Stomach (tissue), 9 donors: ENCODE data around the gene CXCL12. TPM values are rescaled to one million over a fixed set of nuclear protein-coding genes. Genes with fewer than 3 reads are reported as not detected.
A peak's percentile ranks its signal among the peaks of the same experiment; 100 is the strongest.

Experiments
- DNase-seq, 2 donors: peaks; one replicate each; pipeline versions ENCODE4 v3.0.0 to v3.0.0-alpha.2; 2013 to 2019
- H3K27ac ChIP-seq, 5 donors: fragments of 200-600 bp in 4 of 5; sonication (generic) in 4 of 5; one replicate each; pipeline ENCODE4 v1.5.1; 2013 to 2019; ENCODE audit warnings: mild to moderate bottlenecking in 1 of 5, moderate library complexity in 1 of 5
- H3K27me3 ChIP-seq, 3 donors: fragments of 200-600 bp; sonication (generic); one replicate each; pipeline ENCODE4 v1.5.1; 2017 to 2019; ENCODE audit warnings: mixed run types in 1 of 3
- H3K36me3 ChIP-seq, 4 donors: fragments of 200-600 bp; sonication (generic); 1 replicate in 3 of 4; 2 replicates in 1 of 4; pipeline ENCODE4 v1.5.1; 2016 to 2019
- H3K4me1 ChIP-seq, 4 donors: fragments of 200-600 bp; sonication (generic); one replicate each; pipeline ENCODE4 v1.5.1; 2016 to 2019
- H3K4me3 ChIP-seq, 4 donors: fragments of 200-600 bp; sonication (generic) in 3 of 4; one replicate each; pipeline ENCODE4 v1.5.1; 2016 to 2019; ENCODE audit warnings: mild to moderate bottlenecking in 1 of 4
- H3K9me3 ChIP-seq, 4 donors: fragments of 200-600 bp; sonication (generic); one replicate each; pipeline ENCODE4 v1.5.1; 2016 to 2019
- EP300 ChIP-seq: sonication (generic); formaldehyde crosslinking; IDR thresholded peaks from one replicate; pipeline ENCODE4 v1.6.1; 2017; ENCODE audit warnings: antibody characterized with exemption
- POLR2A ChIP-seq, 4 donors: fragments of 450-650 bp; IDR thresholded peaks; one replicate each; pipeline ENCODE4 v1.6.1; 2016; ENCODE audit warnings: antibody characterized with exemption in 4 of 4, control low read depth in 2 of 4, mild to moderate bottlenecking in 1 of 4, moderate library complexity in 1 of 4
- POLR2AphosphoS5 ChIP-seq, 3 donors: sonication (generic); formaldehyde crosslinking; IDR thresholded peaks; one replicate each; pipeline ENCODE4 v1.6.1; 2016; ENCODE audit warnings: antibody characterized with exemption in 3 of 3
- WGBS, 5 donors: extraction: QIAGEN DNeasy Blood & Tissue Kit in 3 of 5; methylation state at CpG; one replicate each; pipeline versions ENCODE4 v1.1.5 to v1.1.7; 2013 to 2018; 5-methylcytosine and 5-hydroxymethylcytosine counted together
- intact Hi-C: fragments of 100-400 bp; cut with DNase I; formaldehyde crosslinking; loops from one replicate; pipeline ENCODE4 v1.15.1; 2023; ENCODE audit warnings: low total_unique reads
- polyA plus RNA-seq, 3 donors: library from polyadenylated mRNA; stranded (reverse); fragments of 200-250 nt; gene quantifications; one replicate each; pipeline ENCODE4 v1.2.3, GENCODE V29; 2013
- total RNA-seq, 5 donors: library from RNA; depleted of rRNA; stranded (reverse); fragments of >200 nt; gene quantifications; one replicate each; pipeline versions ENCODE4 v1.1.0 to v1.2.3, GENCODE V29; 2014 to 2016
- TF ChIP-seq, protein P1 (sequence below), 7 experiments: fragments of 450-650 bp in 4 of 7; fragments of 200-600 bp in 3 of 7; sonication (generic) in 3 of 7; IDR thresholded peaks; one replicate each; pipeline ENCODE4 v1.5.1; 2016 to 2019; ENCODE audit warnings: antibody characterized with exemption in 7 of 7, control low read depth in 2 of 7, mild to moderate bottlenecking in 1 of 7
- donor health status: healthy with polysubstance abuse.
- donor health status: Bipolar disorder and iron deficiency.
- donor health status: healthy.

Gene CXCL12
- total and polyA plus RNA-seq, 8 donors = 5.8 to 52.3 (median 12.9) TPM

DNA sequence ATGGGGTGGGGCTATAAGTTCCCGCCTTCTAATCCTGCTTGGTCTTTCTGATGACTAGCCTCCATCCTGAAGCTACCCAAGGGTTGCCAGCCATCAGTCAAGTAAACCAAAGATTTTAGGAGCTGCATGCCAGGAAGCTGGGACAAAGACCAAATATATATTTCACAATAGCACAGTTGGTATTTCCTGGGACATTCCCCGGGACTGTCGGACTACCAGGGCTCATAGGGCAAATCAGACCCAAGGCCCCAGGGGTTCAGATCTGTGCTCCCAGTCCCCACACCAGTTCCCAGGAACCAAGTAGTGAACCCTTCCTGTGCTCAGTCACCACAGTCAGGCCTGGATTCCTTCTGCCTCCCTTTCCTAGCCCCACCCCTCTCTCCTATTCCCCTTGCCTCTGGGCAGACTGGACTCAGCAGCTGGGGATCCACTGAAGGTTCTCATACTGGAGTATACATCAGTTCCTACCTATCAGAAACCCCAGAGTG, 5.7 kb upstream of the CXCL12 start:
- Histone ChIP-seq H3K27ac (no peak overlapping the region), H3K4me1 (peaks cover 0 to 18% (median 8%) of the 10 kb centered on the region in 4 donors), H3K27me3 (peaks cover 0 to 39% (median 13%) of the 10 kb centered on the region in 3 donors), H3K4me3 (no peak overlapping the region), H3K9me3 (no peaks in the 10 kb centered on the region), H3K36me3 (no peaks in the 10 kb centered on the region)
- TF ChIP-seq, protein P1, sequence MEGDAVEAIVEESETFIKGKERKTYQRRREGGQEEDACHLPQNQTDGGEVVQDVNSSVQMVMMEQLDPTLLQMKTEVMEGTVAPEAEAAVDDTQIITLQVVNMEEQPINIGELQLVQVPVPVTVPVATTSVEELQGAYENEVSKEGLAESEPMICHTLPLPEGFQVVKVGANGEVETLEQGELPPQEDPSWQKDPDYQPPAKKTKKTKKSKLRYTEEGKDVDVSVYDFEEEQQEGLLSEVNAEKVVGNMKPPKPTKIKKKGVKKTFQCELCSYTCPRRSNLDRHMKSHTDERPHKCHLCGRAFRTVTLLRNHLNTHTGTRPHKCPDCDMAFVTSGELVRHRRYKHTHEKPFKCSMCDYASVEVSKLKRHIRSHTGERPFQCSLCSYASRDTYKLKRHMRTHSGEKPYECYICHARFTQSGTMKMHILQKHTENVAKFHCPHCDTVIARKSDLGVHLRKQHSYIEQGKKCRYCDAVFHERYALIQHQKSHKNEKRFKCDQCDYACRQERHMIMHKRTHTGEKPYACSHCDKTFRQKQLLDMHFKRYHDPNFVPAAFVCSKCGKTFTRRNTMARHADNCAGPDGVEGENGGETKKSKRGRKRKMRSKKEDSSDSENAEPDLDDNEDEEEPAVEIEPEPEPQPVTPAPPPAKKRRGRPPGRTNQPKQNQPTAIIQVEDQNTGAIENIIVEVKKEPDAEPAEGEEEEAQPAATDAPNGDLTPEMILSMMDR (IDR thresholded peaks at IDR 0.05) = no peak
- no peak for TF ChIP-seq EP300
- WGBS, 5 donors = 83 to 90% (median 88%) methylated on average over 3 of the region's 3 CpGs
- intact Hi-C loops = loop anchor here (10.0 kb wide), 1 partner anchor 464 kb away; no protein-coding TSS in a partner anchor
- no peak for DNase-seq

- Histone ChIP-seq H3K27me3 (peaks cover 0 to 45% (median 24%) of the 10 kb centered on the region in 3 donors), H3K9me3 (no peaks in the 10 kb centered on the region), H3K4me1 (peaks cover 10 to 28% (median 18%) of the 10 kb centered on the region in 4 donors), H3K27ac (no peak overlapping the region), H3K36me3 (no peaks in the 10 kb centered on the region), H3K4me3 (no peak overlapping the region)
- intact Hi-C loops = loop anchor here (5.0 kb wide), 2 partner anchors 702 to 717 kb away; no protein-coding TSS in a partner anchor
- no peak for TF ChIP-seq POLR2A (IDR thresholded peaks at IDR 0.05)
- TF ChIP-seq, protein P1 (IDR thresholded peaks at IDR 0.05) = no peak
- DNase-seq = no peak
- 63 to 77% (median 67%) methylated on average over 1 to 2 of the region's 2 CpGs for WGBS, 5 donors
Measured at GRCh38 chr10:44389556-44389955, 4.7 kb upstream of the CXCL12 start.

DNA sequence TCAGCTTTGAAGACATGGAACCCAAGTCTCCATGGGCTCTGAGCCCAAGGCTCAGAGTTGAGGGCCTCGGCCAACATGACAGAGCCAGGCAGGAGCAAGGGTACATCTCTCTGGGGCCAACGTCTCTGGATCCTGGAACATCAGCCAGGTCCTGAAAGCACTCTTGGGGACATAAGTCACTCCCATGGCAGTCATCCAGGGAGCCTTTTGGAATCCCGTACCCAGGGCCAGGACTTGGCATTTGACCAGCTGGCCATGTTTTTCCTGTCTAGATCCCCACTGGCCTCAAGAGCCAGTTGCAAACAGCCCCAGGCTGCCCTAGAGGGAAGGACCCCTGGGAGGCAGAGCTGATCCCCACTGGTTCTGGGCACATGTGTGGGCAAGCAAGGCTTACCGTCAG, 4.3 kb upstream of the CXCL12 start:
- 47 to 76% (median 58%) methylated on average over 3 to 4 of the region's 4 CpGs for whole genome bisulfite sequencing, 5 donors

GRCh38 chr10:44388641-44389040, 3.7 kb upstream of the CXCL12 start:
- TF ChIP-seq, protein P1 (IDR thresholded peaks at IDR 0.05) = no peak
- TF ChIP-seq POLR2AphosphoS5 (IDR thresholded peaks at IDR 0.05) (no peak), POLR2A (IDR thresholded peaks at IDR 0.05) (no peak)
- peaks cover 0 to 49% (median 30%) of the 10 kb centered on the region in 3 donors for H3K27me3 ChIP-seq
- no peaks in the 10 kb centered on the region for H3K9me3 ChIP-seq
- WGBS, 5 donors = 81 to 91% (median 88%) methylated on average over 6 of the region's 6 CpGs
- intact Hi-C loops = loop anchor here (5.0 kb wide), 2 partner anchors 701 to 716 kb away; no protein-coding TSS in a partner anchor
- no peak overlapping the region for H3K4me3 ChIP-seq
- no peaks in the 10 kb centered on the region for H3K36me3 ChIP-seq
- no peak for DNase-seq
- H3K4me1 ChIP-seq = peaks cover 16 to 38% (median 28%) of the 10 kb centered on the region in 4 donors
- H3K27ac ChIP-seq = no peak overlapping the region

More for the DNA sequence above, 4.3 kb upstream of the CXCL12 start:
- Histone ChIP-seq H3K27me3 (peaks cover 0 to 45% (median 28%) of the 10 kb centered on the region in 3 donors), H3K4me1 (peaks cover 14 to 32% (median 22%) of the 10 kb centered on the region in 4 donors), H3K27ac (no peak overlapping the region), H3K36me3 (no peaks in the 10 kb centered on the region), H3K4me3 (no peak overlapping the region), H3K9me3 (no peaks in the 10 kb centered on the region)
- DNase-seq = peak in 1 of 2 donors; percentile 28
- intact Hi-C loops = loop anchor here (5.0 kb wide), 2 partner anchors 702 to 717 kb away; no protein-coding TSS in a partner anchor
- TF ChIP-seq EP300 (no peak), POLR2A (IDR thresholded peaks at IDR 0.05) (no peak), POLR2AphosphoS5 (IDR thresholded peaks at IDR 0.05) (no peak)
- TF ChIP-seq, protein P1 (IDR thresholded peaks at IDR 0.05) = no peak
